KMS-11 (cell line): Measurements from ENCODE around the gene SPATC1L.

Experiments
- H2AFZ ChIP-seq: fragments of 200-600 bp; sonication (generic); 2 replicates; pipeline ENCODE4 v1.6.1; 2016; ENCODE audit warnings: antibody characterized with exemption, mixed run types, low read depth
- H3K27ac ChIP-seq: fragments of 200-600 bp; sonication (generic); 2 replicates; pipeline ENCODE4 v1.6.1; 2016; ENCODE audit warnings: mild to moderate bottlenecking, mixed run types
- H3K27me3 ChIP-seq: fragments of 200-600 bp; sonication (generic); 2 replicates; pipeline ENCODE4 v1.6.1; 2017; ENCODE audit warnings: mild to moderate bottlenecking, low read depth, mixed run types, moderate library complexity; ENCODE audit not compliant: insufficient read depth
- H3K36me3 ChIP-seq: fragments of 200-600 bp; sonication (generic); 2 replicates; pipeline ENCODE4 v1.6.1; 2017; ENCODE audit warnings: mild to moderate bottlenecking, mixed run types; ENCODE audit not compliant: insufficient read depth
- H3K4me1 ChIP-seq: fragments of 200-600 bp; sonication (generic); 2 replicates; pipeline ENCODE4 v1.6.1; 2016; ENCODE audit warnings: mild to moderate bottlenecking, low read depth, mixed run types; ENCODE audit not compliant: poor library complexity, severe bottlenecking
- H3K4me2 ChIP-seq: fragments of 200-600 bp; sonication (generic); 2 replicates; pipeline ENCODE4 v1.7.0; 2016; ENCODE audit warnings: mild to moderate bottlenecking, mixed run types
- H3K4me3 ChIP-seq: fragments of 200-600 bp; sonication (generic); IDR thresholded peaks from 2 replicates; pipeline ENCODE4 v1.6.1; 2017; ENCODE audit warnings: low read depth, low read length, mixed read lengths; ENCODE audit not compliant: insufficient read depth
- H3K79me2 ChIP-seq: fragments of 200-600 bp; sonication (generic); 2 replicates; pipeline ENCODE4 v1.6.1; 2016; ENCODE audit warnings: low read depth, mixed run types; ENCODE audit not compliant: insufficient read depth
- H3K9ac ChIP-seq: fragments of 200-600 bp; sonication (generic); 2 replicates; pipeline ENCODE4 v1.6.1; 2016; ENCODE audit warnings: mild to moderate bottlenecking, mixed run types
- H4K20me1 ChIP-seq: fragments of 200-600 bp; sonication (generic); 2 replicates; pipeline ENCODE4 v1.6.1; 2016; ENCODE audit warnings: mild to moderate bottlenecking, mixed run types; ENCODE audit not compliant: insufficient read depth
- CTCF ChIP-seq: fragments of 200-600 bp; sonication (generic); conservative IDR thresholded peaks from 2 replicates; pipeline ENCODE4 v1.6.1; 2017; ENCODE audit warnings: low read depth, mild to moderate bottlenecking, antibody characterized with exemption, low read length, moderate library complexity, mixed read lengths

SPATC1L gene

GRCh38 chr21:46212721-46213484 lies 28.6 kb upstream of the SPATC1L start:
- Histone ChIP-seq H2AFZ (no peak overlapping the region), H4K20me1 (no peaks in the 10 kb centered on the region), H3K4me1 (no peaks in the 10 kb centered on the region), H3K4me2 (no peak overlapping the region), H3K36me3 (no peaks in the 10 kb centered on the region; the same call in 1 of the 2 replicates), H3K27ac (no peak overlapping the region), H3K27me3 (no peaks in the 10 kb centered on the region), H3K4me3 (no peak overlapping the region), H3K79me2 (no peaks in the 10 kb centered on the region; the same call in 1 of the 2 replicates), H3K9ac (no peak overlapping the region)
- no peak for TF ChIP-seq CTCF

- Histone ChIP-seq H2AFZ (no peak overlapping the region), H3K4me2 (no peak overlapping the region), H3K27me3 (no peaks in the 10 kb centered on the region), H3K9ac (no peak overlapping the region), H3K4me1 (no peaks in the 10 kb centered on the region), H3K27ac (no peak overlapping the region), H3K36me3 (no peaks in the 10 kb centered on the region; the same call in 1 of the 2 replicates), H3K4me3 (no peak overlapping the region), H3K79me2 (no peaks in the 10 kb centered on the region), H4K20me1 (no peaks in the 10 kb centered on the region)
- TF ChIP-seq CTCF, result no peak
Measured at GRCh38 chr21:46211786-46212720, 27.8 kb upstream of the SPATC1L start.

GRCh38 chr21:46211376-46211775 lies 27.1 kb upstream of the SPATC1L start:
- no peak overlapping the region for H3K4me2 ChIP-seq
- no peaks in the 10 kb centered on the region; the same call in 1 of the 2 replicates for H3K36me3 ChIP-seq

More at GRCh38 chr21:46211376-46211775, 27.1 kb upstream of the SPATC1L start:
- no peak overlapping the region for H2AFZ ChIP-seq
- no peak overlapping the region for H3K9ac ChIP-seq
- H3K4me3 ChIP-seq, result no peak overlapping the region
- H4K20me1 ChIP-seq, result no peaks in the 10 kb centered on the region
- no peaks in the 10 kb centered on the region for H3K4me1 ChIP-seq
- no peak for TF ChIP-seq CTCF
- no peaks in the 10 kb centered on the region for H3K27me3 ChIP-seq
- H3K79me2 ChIP-seq, result no peaks in the 10 kb centered on the region
- no peak overlapping the region for H3K27ac ChIP-seq
